IPS-11a (cell line): Measurements from ENCODE around the gene LENG1.
"Not testable (repeated sequence)": the region's sequence is repeated elsewhere in the genome, so short reads cannot be mapped to it uniquely, and the experiment has no call there.

ENCODE experiments used
- H3K4me3 ChIP-seq: one replicate; pipeline ENCODE4 v1.5.1; 2013; ENCODE audit warnings: low read depth, low read length, control low read depth

LENG1 gene

GRCh38 chr19:54189735-54190502 lies 30.4 kb upstream of the LENG1 start:
- H3K4me3 ChIP-seq: peak overlapping the region; percentile 77

GRCh38 chr19:54189145-54189734 lies 29.7 kb upstream of the LENG1 start, which contains the start of gene MBOAT7:
Gene MBOAT7 (minus strand): TSS chr19:54189580. CDS start chr19:54188508, 1,072 bp downstream.
- H3K4me3 ChIP-seq: peak within 1 kb of the TSS; percentile 77

GRCh38 chr19:54188215-54188871 lies 28.8 kb upstream of the LENG1 start:
- peak overlapping the region; percentile 39 for H3K4me3 ChIP-seq

GRCh38 chr19:54186934-54187381 lies 27.4 kb upstream of the LENG1 start:
- no peak overlapping the region for H3K4me3 ChIP-seq

GRCh38 chr19:54186351-54186750 lies 26.8 kb upstream of the LENG1 start:
- H3K4me3 ChIP-seq: no peak overlapping the region

GRCh38 chr19:54183431-54183830 lies 23.9 kb upstream of the LENG1 start:
- H3K4me3 ChIP-seq: no peak overlapping the region

GRCh38 chr19:54181894-54182293 lies 22.4 kb upstream of the LENG1 start:
- not testable (repeated sequence) for H3K4me3 ChIP-seq

GRCh38 chr19:54180691-54181091 lies 21.2 kb upstream of the LENG1 start:
- no peak overlapping the region for H3K4me3 ChIP-seq

GRCh38 chr19:54179921-54180461 lies 20.5 kb upstream of the LENG1 start:
- H3K4me3 ChIP-seq: no peak overlapping the region

GRCh38 chr19:54179262-54179852 lies 19.8 kb upstream of the LENG1 start:
- no peak overlapping the region for H3K4me3 ChIP-seq

- no peak overlapping the region for H3K4me3 ChIP-seq
These were observed 19.2 kb upstream of the LENG1 start for GRCh38 chr19:54178581-54179261.

- no peak overlapping the region for H3K4me3 ChIP-seq
These were observed 14.7 kb upstream of the LENG1 start for GRCh38 chr19:54173951-54174834.

- H3K4me3 ChIP-seq: no peak overlapping the region
These were observed 13.8 kb upstream of the LENG1 start for GRCh38 chr19:54173359-54173699.

GRCh38 chr19:54172471-54173358 lies 13.2 kb upstream of the LENG1 start, which contains the start of gene TMC4:
Gene TMC4 (minus strand): TSS chr19:54173160. CDS start chr19:54173117, 43 bp downstream.
- peak within 1 kb of the TSS; percentile 29 for H3K4me3 ChIP-seq

- H3K4me3 ChIP-seq: not testable (repeated sequence)
These were observed 12.4 kb upstream of the LENG1 start for GRCh38 chr19:54171736-54172431.

- H3K4me3 ChIP-seq: no peak overlapping the region
These were observed 9.7 kb upstream of the LENG1 start for GRCh38 chr19:54169149-54169740.

- no peak overlapping the region for H3K4me3 ChIP-seq
These were observed 8.8 kb upstream of the LENG1 start for GRCh38 chr19:54168174-54168917.
